Measurements from ENCODE around the gene NOP9. TPM values are rescaled to one million over a fixed set of nuclear protein-coding genes. Genes with fewer than 3 reads are reported as not detected.

Gene NOP9
- total RNA-seq, 1 experiment from 2014 or later = 39.4 TPM

DNA sequence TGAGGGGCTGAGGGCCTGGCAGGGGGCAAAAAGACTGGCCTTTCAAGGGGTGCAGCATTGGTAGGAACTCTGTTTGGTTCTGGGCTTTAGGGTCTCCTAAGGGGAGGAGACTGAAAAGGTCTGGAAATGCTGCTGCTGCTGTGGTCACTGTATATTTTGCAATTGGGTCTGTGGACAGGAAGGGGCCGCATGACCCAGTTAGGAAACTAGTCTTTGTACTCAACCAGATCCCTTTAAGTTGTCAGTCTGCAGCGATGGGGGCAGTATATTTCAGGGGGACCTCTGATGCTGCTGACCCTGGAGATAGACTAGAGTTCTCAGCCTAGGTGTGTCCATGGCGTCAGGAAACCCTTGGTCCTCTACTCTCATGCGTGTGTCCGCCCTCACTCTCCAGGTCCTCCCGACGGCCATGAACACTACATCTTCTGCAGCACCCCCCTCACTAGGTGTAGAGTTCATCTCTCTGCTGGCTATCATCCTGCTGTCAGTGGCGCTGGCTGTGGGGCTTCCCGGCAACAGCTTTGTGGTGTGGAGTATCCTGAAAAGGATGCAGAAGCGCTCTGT is 15.7 kb downstream of the NOP9 start:
- Histone ChIP-seq H3K27ac (ENCODE audit: low read depth, low read length) (no peak overlapping the region), H2AFZ (ENCODE audit: low read depth, low read length, poor library complexity, severe bottlenecking) (no peak overlapping the region), H3K4me2 (ENCODE audit: low read length) (no peak overlapping the region), H3K36me3 (ENCODE audit: control insufficient read depth in 1 of 2, insufficient read depth in 2 of 2, low read length in 2 of 2) (no peaks in the 10 kb centered on the region), H3K9me2 (ENCODE audit: insufficient read depth) (no peaks in the 10 kb centered on the region), H3K4me1 (ENCODE audit: control insufficient read depth in 1 of 2, insufficient read depth in 2 of 2, low read length in 2 of 2) (peaks cover 11 to 24% of the 10 kb centered on the region in 2 experiments), H3K9me3 (ENCODE audit: control insufficient read depth in 1 of 2, insufficient read depth in 1 of 2, low read depth in 1 of 2, low read length in 2 of 2) (no peaks in the 10 kb centered on the region), H3K79me2 (ENCODE audit: insufficient read depth, low read length) (no peaks in the 10 kb centered on the region), H4K20me1 (ENCODE audit: insufficient read depth) (no peaks in the 10 kb centered on the region), H3K27me3 (ENCODE audit: insufficient read depth, low read length) (0 out of 2 replicates have a peak, but pooled peaks cover 4% of the 10 kb centered on the region), H3K9ac (ENCODE audit: low read length) (no peak overlapping the region), H3K4me3 (replicated peaks in 1 of 2; ENCODE audit: low read depth in 1 of 2, low read length in 2 of 2) (no peak overlapping the region)
- DNase-seq (ENCODE audit: low read depth, low spot score) (no peak), ATAC-seq (no peak)
- RAD21 ChIA-PET (ENCODE audit: low non-redundant PET in 1 of 2, low total read pairs in 2 of 2, uncharacterized antibody in 2 of 2, unreplicated experiment in 2 of 2) = no interaction called here
- POLR2A ChIA-PET = no interaction called here
- CTCF ChIA-PET = interaction anchor here (1.7 kb wide), 1 partner anchor 116 kb away, joined by 7 read pairs; no protein-coding TSS in a partner anchor
- BruUV-seq (replicated peaks) = no TSS peak
- intact Hi-C loops (cut with micrococcal nuclease) = no loop called here
- TF ChIP-seq EZH2 (IDR thresholded peaks at IDR 0.05) (no peak), ZNF274 (IDR thresholded peaks at IDR 0.05; ENCODE audit: low read depth, low read length) (no peak), YY1 (IDR thresholded peaks at IDR 0.05; ENCODE audit: extremely low read depth, insufficient replicate concordance, low read depth, low read length) (no peak), CBX3 (IDR thresholded peaks at IDR 0.05; ENCODE audit: low read depth) (no peak), TCF7L2 (IDR thresholded peaks at IDR 0.05; ENCODE audit: borderline replicate concordance, extremely low read depth, insufficient read depth, insufficient read length) (no peak), JUND (IDR thresholded peaks at IDR 0.05) (no peak), SIN3A (IDR thresholded peaks at IDR 0.05; ENCODE audit: low read depth) (no peak), RAD21 (IDR thresholded peaks at IDR 0.05; ENCODE audit: low read depth) (no peak), ELF1 (IDR thresholded peaks at IDR 0.05; ENCODE audit: borderline replicate concordance, low read depth) (no peak), ZFX (IDR thresholded peaks at IDR 0.05) (no peak), SP1 (IDR thresholded peaks at IDR 0.05; ENCODE audit: low read depth) (no peak), SRF (IDR thresholded peaks at IDR 0.05; ENCODE audit: low read depth) (no peak)
- TF ChIP-seq, protein P1, sequence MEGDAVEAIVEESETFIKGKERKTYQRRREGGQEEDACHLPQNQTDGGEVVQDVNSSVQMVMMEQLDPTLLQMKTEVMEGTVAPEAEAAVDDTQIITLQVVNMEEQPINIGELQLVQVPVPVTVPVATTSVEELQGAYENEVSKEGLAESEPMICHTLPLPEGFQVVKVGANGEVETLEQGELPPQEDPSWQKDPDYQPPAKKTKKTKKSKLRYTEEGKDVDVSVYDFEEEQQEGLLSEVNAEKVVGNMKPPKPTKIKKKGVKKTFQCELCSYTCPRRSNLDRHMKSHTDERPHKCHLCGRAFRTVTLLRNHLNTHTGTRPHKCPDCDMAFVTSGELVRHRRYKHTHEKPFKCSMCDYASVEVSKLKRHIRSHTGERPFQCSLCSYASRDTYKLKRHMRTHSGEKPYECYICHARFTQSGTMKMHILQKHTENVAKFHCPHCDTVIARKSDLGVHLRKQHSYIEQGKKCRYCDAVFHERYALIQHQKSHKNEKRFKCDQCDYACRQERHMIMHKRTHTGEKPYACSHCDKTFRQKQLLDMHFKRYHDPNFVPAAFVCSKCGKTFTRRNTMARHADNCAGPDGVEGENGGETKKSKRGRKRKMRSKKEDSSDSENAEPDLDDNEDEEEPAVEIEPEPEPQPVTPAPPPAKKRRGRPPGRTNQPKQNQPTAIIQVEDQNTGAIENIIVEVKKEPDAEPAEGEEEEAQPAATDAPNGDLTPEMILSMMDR (IDR thresholded peaks at IDR 0.05 in 2 of 3, conservative IDR thresholded peaks at IDR 0.05 in 1 of 3; ENCODE audit: borderline replicate concordance in 1 of 3, insufficient read depth in 1 of 3, low read depth in 2 of 3, low read length in 2 of 3) = no peak
